ENCODE data around the gene SLC6A17. TPM values are rescaled to one million over a fixed set of nuclear protein-coding genes. Genes with fewer than 3 reads are reported as not detected.

SLC6A17 gene
- total RNA-seq, 1 experiment from 2014 or later = 0.24 TPM

DNA sequence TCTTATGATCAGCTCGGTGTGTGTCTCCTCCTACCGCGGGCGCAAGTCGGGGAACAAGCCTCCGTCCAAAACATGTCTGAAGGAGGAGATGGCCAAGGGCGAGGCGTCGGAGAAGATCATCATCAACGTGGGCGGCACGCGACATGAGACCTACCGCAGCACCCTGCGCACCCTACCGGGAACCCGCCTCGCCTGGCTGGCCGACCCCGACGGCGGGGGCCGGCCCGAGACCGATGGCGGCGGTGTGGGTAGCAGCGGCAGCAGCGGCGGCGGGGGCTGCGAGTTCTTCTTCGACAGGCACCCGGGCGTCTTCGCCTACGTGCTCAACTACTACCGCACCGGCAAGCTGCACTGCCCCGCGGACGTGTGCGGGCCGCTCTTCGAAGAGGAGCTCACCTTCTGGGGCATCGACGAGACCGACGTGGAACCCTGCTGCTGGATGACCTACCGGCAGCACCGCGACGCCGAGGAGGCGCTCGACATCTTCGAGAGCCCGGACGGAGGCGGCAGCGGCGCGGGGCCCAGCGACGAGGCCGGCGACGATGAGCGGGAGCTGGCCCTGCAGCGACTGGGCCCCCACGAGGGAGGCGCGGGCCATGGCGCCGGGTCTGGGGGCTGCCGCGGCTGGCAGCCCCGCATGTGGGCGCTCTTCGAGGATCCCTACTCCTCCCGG is 61.3 kb downstream of the SLC6A17 start (continued):
- TF ChIP-seq FOXP4 (CRISPR knock-in tag; IDR thresholded peaks at IDR 0.05) (peak; percentile 54; the same call in 1 of the 2 replicates), TEAD1 (CRISPR knock-in tag; IDR thresholded peaks at IDR 0.05) (peak; percentile 61; the same call in 1 of the 2 replicates), ZNF671 (CRISPR knock-in tag; IDR thresholded peaks at IDR 0.05) (no peak), E2F5 (CRISPR knock-in tag; IDR thresholded peaks at IDR 0.05) (no peak), E2F4 (CRISPR knock-in tag; IDR thresholded peaks at IDR 0.05; ENCODE audit: borderline replicate concordance, low read depth) (no peak), NFE2L1 (CRISPR knock-in tag; IDR thresholded peaks at IDR 0.05) (no peak; the same call in 1 of the 2 replicates), TCF7 (CRISPR knock-in tag; IDR thresholded peaks at IDR 0.05; ENCODE audit: low read depth) (no peak), ZNF425 (CRISPR knock-in tag; conservative IDR thresholded peaks at IDR 0.05) (no peak), ATF6 (CRISPR knock-in tag; IDR thresholded peaks at IDR 0.05) (no peak), USF1 (CRISPR knock-in tag; IDR thresholded peaks at IDR 0.05) (peak; percentile 47; the same call in 1 of the 2 replicates), ESRRA (CRISPR knock-in tag; IDR thresholded peaks at IDR 0.05; ENCODE audit: borderline replicate concordance) (peak; percentile 84), CBFB (CRISPR knock-in tag; IDR thresholded peaks at IDR 0.05; ENCODE audit: low read depth) (peak; percentile 43; the same call in 1 of the 2 replicates), ATF3 (CRISPR knock-in tag; conservative IDR thresholded peaks at IDR 0.05) (no peak), MYBL2 (CRISPR knock-in tag; IDR thresholded peaks at IDR 0.05) (no peak), TP53 (CRISPR knock-in tag; IDR thresholded peaks at IDR 0.05) (peak; percentile 75; the same call in 1 of the 2 replicates), CREB1 (CRISPR knock-in tag; IDR thresholded peaks at IDR 0.05) (no peak), ZNF281 (CRISPR knock-in tag; IDR thresholded peaks at IDR 0.05) (no peak)
- TF ChIP-seq, protein P1, sequence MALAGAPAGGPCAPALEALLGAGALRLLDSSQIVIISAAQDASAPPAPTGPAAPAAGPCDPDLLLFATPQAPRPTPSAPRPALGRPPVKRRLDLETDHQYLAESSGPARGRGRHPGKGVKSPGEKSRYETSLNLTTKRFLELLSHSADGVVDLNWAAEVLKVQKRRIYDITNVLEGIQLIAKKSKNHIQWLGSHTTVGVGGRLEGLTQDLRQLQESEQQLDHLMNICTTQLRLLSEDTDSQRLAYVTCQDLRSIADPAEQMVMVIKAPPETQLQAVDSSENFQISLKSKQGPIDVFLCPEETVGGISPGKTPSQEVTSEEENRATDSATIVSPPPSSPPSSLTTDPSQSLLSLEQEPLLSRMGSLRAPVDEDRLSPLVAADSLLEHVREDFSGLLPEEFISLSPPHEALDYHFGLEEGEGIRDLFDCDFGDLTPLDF (CRISPR knock-in tag; IDR thresholded peaks at IDR 0.05) = 0 out of 2 replicates have a peak, but pooled peaks have one; percentile 38
- TF ChIP-seq, protein P2, sequence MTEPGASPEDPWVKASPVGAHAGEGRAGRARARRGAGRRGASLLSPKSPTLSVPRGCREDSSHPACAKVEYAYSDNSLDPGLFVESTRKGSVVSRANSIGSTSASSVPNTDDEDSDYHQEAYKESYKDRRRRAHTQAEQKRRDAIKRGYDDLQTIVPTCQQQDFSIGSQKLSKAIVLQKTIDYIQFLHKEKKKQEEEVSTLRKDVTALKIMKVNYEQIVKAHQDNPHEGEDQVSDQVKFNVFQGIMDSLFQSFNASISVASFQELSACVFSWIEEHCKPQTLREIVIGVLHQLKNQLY (CRISPR knock-in tag; IDR thresholded peaks at IDR 0.05) = no peak
- TF ChIP-seq, protein P3, sequence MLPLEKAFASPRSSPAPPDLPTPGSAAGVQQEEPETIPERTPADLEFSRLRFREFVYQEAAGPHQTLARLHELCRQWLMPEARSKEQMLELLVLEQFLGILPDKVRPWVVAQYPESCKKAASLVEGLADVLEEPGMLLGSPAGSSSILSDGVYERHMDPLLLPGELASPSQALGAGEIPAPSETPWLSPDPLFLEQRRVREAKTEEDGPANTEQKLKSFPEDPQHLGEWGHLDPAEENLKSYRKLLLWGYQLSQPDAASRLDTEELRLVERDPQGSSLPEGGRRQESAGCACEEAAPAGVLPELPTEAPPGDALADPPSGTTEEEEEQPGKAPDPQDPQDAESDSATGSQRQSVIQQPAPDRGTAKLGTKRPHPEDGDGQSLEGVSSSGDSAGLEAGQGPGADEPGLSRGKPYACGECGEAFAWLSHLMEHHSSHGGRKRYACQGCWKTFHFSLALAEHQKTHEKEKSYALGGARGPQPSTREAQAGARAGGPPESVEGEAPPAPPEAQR (CRISPR knock-in tag; IDR thresholded peaks at IDR 0.05) = no peak
